ENCODE measurements around the gene IL4. TPM values are rescaled to one million over a fixed set of nuclear protein-coding genes. Genes with fewer than 3 reads are reported as not detected.

IL4 gene
- total and polyA plus RNA-seq, 2 donors (not counting 3 experiments of a cell fraction or from before 2014, with no cell fraction given): not detected

DNA sequence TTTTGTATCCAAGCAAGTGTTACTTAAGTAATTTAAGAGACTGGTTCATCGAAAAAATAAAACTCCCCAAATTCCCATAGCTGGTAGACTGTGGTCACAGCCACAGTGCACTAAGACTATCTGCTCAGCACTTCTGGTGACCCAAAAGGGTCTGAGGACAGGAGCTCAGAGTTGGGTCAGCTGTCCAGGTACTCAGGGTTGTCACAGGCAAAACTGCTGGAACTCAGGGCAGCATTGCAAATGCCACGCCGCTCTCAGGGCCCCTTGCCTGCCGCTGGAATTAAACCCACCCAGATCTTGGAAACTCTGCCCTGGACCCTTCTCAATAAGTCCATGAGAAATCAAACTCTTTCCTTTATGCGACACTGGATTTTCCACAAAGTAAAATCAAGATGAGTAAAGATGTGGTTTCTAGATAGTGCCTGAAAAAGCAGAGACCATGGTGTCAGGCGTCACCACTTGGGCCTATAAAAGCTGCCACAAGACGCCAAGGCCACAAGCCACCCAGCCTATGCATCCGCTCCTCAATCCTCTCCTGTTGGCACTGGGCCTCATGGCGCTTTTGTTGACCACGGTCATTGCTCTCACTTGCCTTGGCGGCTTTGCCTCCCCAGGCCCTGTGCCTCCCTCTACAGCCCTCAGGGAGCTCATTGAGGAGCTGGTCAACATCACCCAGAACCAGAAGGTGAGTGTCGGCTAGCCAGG, 16.0 kb upstream of the IL4 start, which contains the start of gene IL13:
TSS of gene IL13 (plus strand) at position 498 of the 705 bp plus-strand sequence. CDS start at position 512, 14 bp downstream.
- Histone ChIP-seq H3K79me2 (ENCODE audit: control insufficient read depth, insufficient read depth, low read length) (no peaks in the 10 kb centered on the region), H3K27ac (ENCODE audit: insufficient read depth, low read depth, low read length) (no peak within 1 kb of the TSS), H3K9me3 (replicated peaks; ENCODE audit: control insufficient read depth, insufficient read depth, low read length) (no peaks in the 10 kb centered on the region), H3K9ac (replicated peaks; ENCODE audit: extremely low read depth, insufficient read depth, low read length) (no peak within 1 kb of the TSS), H3K4me2 (ENCODE audit: insufficient read depth, low read length) (no peak within 1 kb of the TSS), H2AFZ (ENCODE audit: low read depth, low read length) (no peak within 1 kb of the TSS), H3K4me1 (ENCODE audit: control insufficient read depth, extremely low read depth, insufficient read depth, low read length) (peaks cover 9% of the 10 kb centered on the region), H3K27me3 (ENCODE audit: control insufficient read depth in 2 of 2, insufficient read depth in 2 of 2, low read length in 2 of 2) (peaks cover 4 to 8% of the 10 kb centered on the region in 2 experiments), H3K36me3 (ENCODE audit: control insufficient read depth in 2 of 2, extremely low read depth in 1 of 2, insufficient read depth in 2 of 2, low read length in 2 of 2) (no peaks in the 10 kb centered on the region), H3K9me1 (replicated peaks; ENCODE audit: control insufficient read depth, extremely low read depth, insufficient read depth, low read length) (no peaks in the 10 kb centered on the region), H4K20me1 (replicated peaks; ENCODE audit: control insufficient read depth, extremely low read depth, insufficient read depth, low read length) (no peaks in the 10 kb centered on the region), H3K4me3 (replicated peaks in 1 of 3; ENCODE audit: insufficient read depth in 1 of 3, low read depth in 1 of 3, low read length in 3 of 3) (no peak within 1 kb of the TSS)
- BruUV-seq (replicated peaks): no TSS peak
- dilution Hi-C loops (cut with MboI; ENCODE audit: extremely low pct_ligation_motif_present, low sequenced_read_pairs): no loop called here
- FAIRE-seq (no peak), DNase-seq (ENCODE audit: low read depth, low spot score) (no peak)
- TF ChIP-seq POLR2A (IDR thresholded peaks at IDR 0.05; ENCODE audit: low read depth, low read length) (no peak), GATA2 (IDR thresholded peaks at IDR 0.05; ENCODE audit: insufficient read depth, insufficient read length, low read depth, low read length) (no peak), JUN (IDR thresholded peaks at IDR 0.05; ENCODE audit: borderline replicate concordance, insufficient read depth, insufficient read length, low read depth) (no peak), MYC (IDR thresholded peaks at IDR 0.05; ENCODE audit: low read depth, low read length) (no peak), POLR2AphosphoS5 (IDR thresholded peaks at IDR 0.05; ENCODE audit: insufficient read depth, low read depth, low read length) (no peak), EZH2 (IDR thresholded peaks at IDR 0.05; ENCODE audit: borderline replicate concordance, low read depth, low read length, severe bottlenecking) (no peak), FOS (IDR thresholded peaks at IDR 0.05; ENCODE audit: borderline replicate concordance, insufficient read depth, low read length) (no peak)
- TF ChIP-seq, protein P1, sequence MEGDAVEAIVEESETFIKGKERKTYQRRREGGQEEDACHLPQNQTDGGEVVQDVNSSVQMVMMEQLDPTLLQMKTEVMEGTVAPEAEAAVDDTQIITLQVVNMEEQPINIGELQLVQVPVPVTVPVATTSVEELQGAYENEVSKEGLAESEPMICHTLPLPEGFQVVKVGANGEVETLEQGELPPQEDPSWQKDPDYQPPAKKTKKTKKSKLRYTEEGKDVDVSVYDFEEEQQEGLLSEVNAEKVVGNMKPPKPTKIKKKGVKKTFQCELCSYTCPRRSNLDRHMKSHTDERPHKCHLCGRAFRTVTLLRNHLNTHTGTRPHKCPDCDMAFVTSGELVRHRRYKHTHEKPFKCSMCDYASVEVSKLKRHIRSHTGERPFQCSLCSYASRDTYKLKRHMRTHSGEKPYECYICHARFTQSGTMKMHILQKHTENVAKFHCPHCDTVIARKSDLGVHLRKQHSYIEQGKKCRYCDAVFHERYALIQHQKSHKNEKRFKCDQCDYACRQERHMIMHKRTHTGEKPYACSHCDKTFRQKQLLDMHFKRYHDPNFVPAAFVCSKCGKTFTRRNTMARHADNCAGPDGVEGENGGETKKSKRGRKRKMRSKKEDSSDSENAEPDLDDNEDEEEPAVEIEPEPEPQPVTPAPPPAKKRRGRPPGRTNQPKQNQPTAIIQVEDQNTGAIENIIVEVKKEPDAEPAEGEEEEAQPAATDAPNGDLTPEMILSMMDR (IDR thresholded peaks at IDR 0.05; ENCODE audit: extremely low read depth in 1 of 2, insufficient read depth in 1 of 2, low read depth in 1 of 2, low read length in 2 of 2): no peak
- TF ChIP-seq, protein P2, sequence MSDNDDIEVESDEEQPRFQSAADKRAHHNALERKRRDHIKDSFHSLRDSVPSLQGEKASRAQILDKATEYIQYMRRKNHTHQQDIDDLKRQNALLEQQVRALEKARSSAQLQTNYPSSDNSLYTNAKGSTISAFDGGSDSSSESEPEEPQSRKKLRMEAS (IDR thresholded peaks at IDR 0.05; ENCODE audit: insufficient read depth, insufficient read length): no peak
- intact Hi-C loops (cut with micrococcal nuclease): loop anchor here (5.0 kb wide), 1 partner anchor 271 kb away; no protein-coding TSS in a partner anchor
- ChIA-PET CTCF (interaction anchor here (1.0 kb wide), 2 partner anchors 13 to 58 kb away, joined by 3 to 4 read pairs; no protein-coding TSS in a partner anchor), POLR2A (no interaction called here)
